ENCODE measurements around the gene FIGNL2.

DNA sequence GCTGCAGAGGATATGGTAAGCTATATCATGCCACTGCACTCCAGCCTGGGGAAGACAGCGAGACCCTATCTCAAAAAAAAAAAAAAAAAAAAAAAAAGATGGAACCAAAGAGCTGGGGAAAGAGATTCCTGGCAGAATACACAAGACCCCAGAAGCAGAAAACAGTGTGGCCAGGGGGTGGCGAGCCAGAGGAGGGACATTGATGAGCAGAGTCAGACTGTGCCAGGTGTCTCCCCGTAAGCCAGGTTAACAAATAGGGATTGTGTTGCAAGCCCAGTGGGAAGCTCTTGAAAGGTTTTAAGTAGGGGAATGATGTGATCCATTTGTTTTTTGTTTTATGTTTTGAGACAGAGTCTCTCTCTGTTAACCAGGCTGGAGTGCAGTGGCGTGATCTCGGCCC is 56.1 kb downstream of the FIGNL2 start:
- TF ChIP-seq, protein P1, sequence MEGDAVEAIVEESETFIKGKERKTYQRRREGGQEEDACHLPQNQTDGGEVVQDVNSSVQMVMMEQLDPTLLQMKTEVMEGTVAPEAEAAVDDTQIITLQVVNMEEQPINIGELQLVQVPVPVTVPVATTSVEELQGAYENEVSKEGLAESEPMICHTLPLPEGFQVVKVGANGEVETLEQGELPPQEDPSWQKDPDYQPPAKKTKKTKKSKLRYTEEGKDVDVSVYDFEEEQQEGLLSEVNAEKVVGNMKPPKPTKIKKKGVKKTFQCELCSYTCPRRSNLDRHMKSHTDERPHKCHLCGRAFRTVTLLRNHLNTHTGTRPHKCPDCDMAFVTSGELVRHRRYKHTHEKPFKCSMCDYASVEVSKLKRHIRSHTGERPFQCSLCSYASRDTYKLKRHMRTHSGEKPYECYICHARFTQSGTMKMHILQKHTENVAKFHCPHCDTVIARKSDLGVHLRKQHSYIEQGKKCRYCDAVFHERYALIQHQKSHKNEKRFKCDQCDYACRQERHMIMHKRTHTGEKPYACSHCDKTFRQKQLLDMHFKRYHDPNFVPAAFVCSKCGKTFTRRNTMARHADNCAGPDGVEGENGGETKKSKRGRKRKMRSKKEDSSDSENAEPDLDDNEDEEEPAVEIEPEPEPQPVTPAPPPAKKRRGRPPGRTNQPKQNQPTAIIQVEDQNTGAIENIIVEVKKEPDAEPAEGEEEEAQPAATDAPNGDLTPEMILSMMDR (IDR thresholded peaks at IDR 0.05) = no peak
- TF ChIP-seq POLR2A (IDR thresholded peaks at IDR 0.05) (no peak), POLR2AphosphoS5 (IDR thresholded peaks at IDR 0.05; ENCODE audit: insufficient read depth in 1 of 2, low read depth in 1 of 2) (no peak)

All from vagina (tissue), 2 donors.